MCF 10A (cell line): ENCODE measurements around the gene NKX1-1. TPM values are rescaled to one million over a fixed set of nuclear protein-coding genes. Genes with fewer than 3 reads are reported as not detected.

ENCODE experiments used
- BruUV-seq: library from RNA; stranded (reverse); fragments of 400-500 nt; replicated peaks from 2 replicates; lab custom pipeline; 2021; lab: Mats Ljungman, UMichigan
- CTCF ChIA-PET: fragments of 300-600 bp; sonication (Branson Sonifier 250); formaldehyde crosslinking; extraction: SDS; loops from one replicate; lab custom pipeline; 2021; ENCODE audit warnings: antibody characterized with exemption, inconsistent platforms; lab: Yijun Ruan, JAX
- POLR2A ChIA-PET: fragments of 300-600, 350-650 bp; sonication (Branson Sonifier 250); formaldehyde crosslinking; extraction: SDS; loops from one replicate; lab custom pipeline; 2020; ENCODE audit warnings: antibody characterized with exemption, inconsistent platforms; lab: Yijun Ruan, JAX
- DNase-seq: peaks from one replicate; pipeline ENCODE4 v3.0.0-alpha.2; 2018; ENCODE audit not compliant: unreplicated experiment
- H3K27ac Mint-ChIP-seq: one replicate; pipeline ENCODE4 v1.8.0; 2022; ENCODE audit warnings: mild to moderate bottlenecking, low read depth, mixed read lengths; ENCODE audit not compliant: unreplicated experiment
- H3K27me3 Mint-ChIP-seq: one replicate; pipeline ENCODE4 v1.8.0; 2022; ENCODE audit warnings: mixed read lengths; ENCODE audit not compliant: insufficient read depth, unreplicated experiment
- H3K36me3 Mint-ChIP-seq: one replicate; pipeline ENCODE4 v1.8.0; 2022; ENCODE audit warnings: mild to moderate bottlenecking, moderate library complexity, mixed read lengths; ENCODE audit not compliant: insufficient read depth, unreplicated experiment
- H3K4me1 Mint-ChIP-seq: one replicate; pipeline ENCODE4 v1.8.0; 2022; ENCODE audit warnings: mixed read lengths; ENCODE audit not compliant: insufficient read depth, unreplicated experiment
- H3K4me3 Mint-ChIP-seq: one replicate; pipeline ENCODE4 v1.8.0; 2022; ENCODE audit warnings: mild to moderate bottlenecking, moderate library complexity, mixed read lengths; ENCODE audit not compliant: unreplicated experiment
- H3K9me3 Mint-ChIP-seq: one replicate; pipeline ENCODE4 v1.8.0; 2022; ENCODE audit warnings: mixed read lengths; ENCODE audit not compliant: unreplicated experiment
- intact Hi-C: fragments of 100-400 bp; cut with micrococcal nuclease; formaldehyde crosslinking; loops from 2 replicates; pipeline ENCODE4 v1.14.1; 2022
- total RNA-seq: library from RNA; stranded (reverse); gene quantifications from 2 replicates; pipeline ENCODE4 v1.2.3, GENCODE V29; 2022
- TF ChIP-seq, protein P1 (sequence below): fragments of 200-600 bp; IDR thresholded peaks from one replicate; pipeline ENCODE4 v1.8.0; 2022; ENCODE audit warnings: antibody characterized with exemption, mild to moderate bottlenecking; ENCODE audit not compliant: unreplicated experiment

NKX1-1 gene
- total RNA-seq, 1 experiment from 2014 or later, result not detected

DNA sequence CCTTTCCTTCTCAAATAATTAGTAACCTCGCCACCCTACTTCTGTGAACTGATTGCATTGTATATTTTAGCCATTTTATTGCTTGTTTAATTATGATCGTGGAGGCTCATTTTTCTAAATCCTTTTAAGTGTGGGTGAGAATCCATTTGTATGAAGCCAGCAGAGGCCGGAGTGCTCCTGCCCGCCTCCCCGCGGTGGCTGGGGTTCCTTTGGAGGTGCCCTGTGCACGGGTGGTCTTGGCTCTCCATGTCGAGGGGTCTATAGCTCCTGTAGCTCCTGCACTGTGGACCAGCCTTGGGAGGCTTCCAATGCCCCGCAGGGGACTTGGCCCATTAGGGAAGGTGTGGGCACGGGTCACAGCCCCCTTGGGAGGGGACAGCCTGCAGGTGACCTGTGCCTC lies 44.2 kb downstream of the NKX1-1 start:
- peaks cover 21% of the 10 kb centered on the region for H3K36me3 Mint-ChIP-seq
- TF ChIP-seq, protein P1, sequence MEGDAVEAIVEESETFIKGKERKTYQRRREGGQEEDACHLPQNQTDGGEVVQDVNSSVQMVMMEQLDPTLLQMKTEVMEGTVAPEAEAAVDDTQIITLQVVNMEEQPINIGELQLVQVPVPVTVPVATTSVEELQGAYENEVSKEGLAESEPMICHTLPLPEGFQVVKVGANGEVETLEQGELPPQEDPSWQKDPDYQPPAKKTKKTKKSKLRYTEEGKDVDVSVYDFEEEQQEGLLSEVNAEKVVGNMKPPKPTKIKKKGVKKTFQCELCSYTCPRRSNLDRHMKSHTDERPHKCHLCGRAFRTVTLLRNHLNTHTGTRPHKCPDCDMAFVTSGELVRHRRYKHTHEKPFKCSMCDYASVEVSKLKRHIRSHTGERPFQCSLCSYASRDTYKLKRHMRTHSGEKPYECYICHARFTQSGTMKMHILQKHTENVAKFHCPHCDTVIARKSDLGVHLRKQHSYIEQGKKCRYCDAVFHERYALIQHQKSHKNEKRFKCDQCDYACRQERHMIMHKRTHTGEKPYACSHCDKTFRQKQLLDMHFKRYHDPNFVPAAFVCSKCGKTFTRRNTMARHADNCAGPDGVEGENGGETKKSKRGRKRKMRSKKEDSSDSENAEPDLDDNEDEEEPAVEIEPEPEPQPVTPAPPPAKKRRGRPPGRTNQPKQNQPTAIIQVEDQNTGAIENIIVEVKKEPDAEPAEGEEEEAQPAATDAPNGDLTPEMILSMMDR, result no peak
- intact Hi-C loops, result no loop called here

DNA sequence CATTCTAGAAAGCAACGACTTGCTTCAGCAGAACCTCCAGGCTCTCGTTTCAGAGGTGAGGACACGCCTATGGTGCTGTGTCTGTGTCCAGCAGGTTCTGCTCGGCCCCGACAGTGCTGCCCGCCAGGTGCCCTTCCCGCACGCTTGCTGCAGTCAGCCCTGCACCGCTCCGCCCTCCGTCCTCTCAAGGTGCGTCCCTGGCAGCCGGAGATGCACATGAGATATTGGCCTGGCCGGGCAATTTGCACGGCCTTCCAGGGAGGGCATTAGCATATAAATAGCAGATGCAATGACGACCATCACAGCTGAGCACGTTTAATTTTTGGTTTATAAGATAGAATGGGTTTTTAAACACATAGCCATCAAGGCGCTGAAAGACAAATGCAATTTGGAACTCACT lies 44.8 kb downstream of the NKX1-1 start:
- no peak for DNase-seq
- ChIA-PET CTCF (no interaction called here), POLR2A (no interaction called here)
- TF ChIP-seq, protein P1, result no peak
- intact Hi-C loops, result no loop called here
- Mint-ChIP-seq H3K36me3 (peaks cover 21% of the 10 kb centered on the region), H3K27ac (no peak overlapping the region), H3K4me1 (no peaks in the 10 kb centered on the region), H3K4me3 (no peak overlapping the region), H3K27me3 (no peaks in the 10 kb centered on the region), H3K9me3 (no peaks in the 10 kb centered on the region)
- BruUV-seq, result no TSS peak

More for the DNA sequence above, 44.2 kb downstream of the NKX1-1 start:
- BruUV-seq, result no TSS peak
- no peaks in the 10 kb centered on the region for H3K9me3 Mint-ChIP-seq
- H3K27me3 Mint-ChIP-seq, result no peaks in the 10 kb centered on the region
- H3K4me1 Mint-ChIP-seq, result no peaks in the 10 kb centered on the region
- CTCF ChIA-PET, result interaction anchor here (0.5 to 0.9 kb wide), 5 partner anchors 130 to 643 kb away, joined by 3 to 4 read pairs (median 3); no protein-coding TSS in a partner anchor
- no peak overlapping the region for H3K4me3 Mint-ChIP-seq
- no peak for DNase-seq
- POLR2A ChIA-PET, result no interaction called here
- no peak overlapping the region for H3K27ac Mint-ChIP-seq

DNA sequence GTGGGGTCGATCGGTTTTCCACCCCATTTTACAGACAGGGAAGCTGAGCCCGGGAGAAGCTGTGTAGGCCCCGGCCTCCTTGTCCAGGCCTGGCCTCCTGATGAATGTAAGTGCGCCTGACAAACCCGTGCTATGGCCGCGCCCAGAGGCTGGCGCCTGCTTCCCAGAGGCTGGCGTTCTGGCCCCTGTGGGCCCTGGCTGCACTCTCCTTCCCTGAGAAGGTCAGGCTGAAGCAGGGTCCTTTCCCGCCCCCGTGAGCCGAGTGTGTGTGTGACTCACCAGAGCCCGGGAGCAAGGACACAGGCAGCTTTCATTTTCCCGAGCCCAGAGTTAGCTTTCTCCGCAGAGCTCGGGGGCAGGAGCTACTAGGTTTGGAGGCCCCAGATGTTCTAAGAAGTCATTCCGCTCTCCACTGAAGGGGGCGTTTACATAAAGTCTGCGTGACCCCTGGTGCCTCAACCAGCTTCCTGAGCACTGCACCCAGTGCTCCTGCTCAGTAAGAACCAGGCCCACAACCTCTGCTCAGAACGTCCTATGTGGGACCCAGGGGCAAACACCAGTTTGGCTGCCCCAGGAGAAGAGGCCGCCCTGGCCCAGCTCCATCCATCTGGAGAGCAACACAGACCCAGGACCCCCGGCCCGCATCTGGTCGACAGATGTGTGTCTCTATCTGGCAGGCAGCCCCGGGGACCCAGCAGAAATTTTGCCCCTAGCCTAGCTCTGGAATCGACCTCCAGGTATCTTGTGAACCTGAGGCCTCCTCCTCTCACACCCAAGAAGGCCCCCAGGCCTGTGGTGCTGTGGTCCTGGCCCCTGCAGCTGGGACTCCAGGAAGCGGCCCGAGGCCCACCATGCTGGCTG lies 45.6 kb downstream of the NKX1-1 start:
- BruUV-seq, result no TSS peak
- Mint-ChIP-seq H3K36me3 (peaks cover 13% of the 10 kb centered on the region), H3K27ac (no peak overlapping the region), H3K9me3 (no peaks in the 10 kb centered on the region), H3K4me3 (no peak overlapping the region), H3K4me1 (no peaks in the 10 kb centered on the region), H3K27me3 (no peaks in the 10 kb centered on the region)
- DNase-seq, result no peak
- ChIA-PET CTCF (interaction anchor here (0.9 kb wide), 1 partner anchor 10 kb away, joined by 3 read pairs; no protein-coding TSS in a partner anchor), POLR2A (no interaction called here)
- intact Hi-C loops, result no loop called here
- TF ChIP-seq, protein P1, result no peak

DNA sequence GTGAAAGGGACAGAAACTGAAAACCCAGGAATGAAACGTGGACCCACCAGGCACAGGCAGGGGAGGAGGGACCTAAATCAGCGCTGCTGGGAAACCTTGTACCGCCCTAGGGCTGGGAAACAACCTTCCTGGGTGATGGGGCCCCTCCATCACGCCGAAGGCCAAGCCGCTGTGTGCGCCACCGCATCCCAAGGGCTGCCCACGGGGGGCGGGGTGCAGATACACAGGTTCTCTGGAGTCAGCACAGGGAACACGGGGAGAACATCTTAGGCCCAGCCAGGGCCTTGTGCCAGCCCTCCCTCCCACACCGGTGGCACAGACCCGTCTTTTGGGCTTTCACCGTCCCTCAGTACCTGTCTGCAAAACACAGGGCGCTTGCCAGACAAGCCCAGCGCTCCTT lies 46.3 kb downstream of the NKX1-1 start:
- Mint-ChIP-seq H3K9me3 (no peaks in the 10 kb centered on the region), H3K27me3 (no peaks in the 10 kb centered on the region), H3K4me3 (no peak overlapping the region), H3K27ac (no peak overlapping the region), H3K36me3 (peaks cover 19% of the 10 kb centered on the region), H3K4me1 (no peaks in the 10 kb centered on the region)
- intact Hi-C loops, result no loop called here
- no TSS peak for BruUV-seq
- CTCF ChIA-PET, result no interaction called here
- DNase-seq, result no peak
- TF ChIP-seq, protein P1, result no peak
- POLR2A ChIA-PET, result no interaction called here
